BJ (cell line): ENCODE data around the gene RALGAPB. TPM values are rescaled to one million over a fixed set of nuclear protein-coding genes. Genes with fewer than 3 reads are reported as not detected.

Experiments used
- CTCF ChIA-PET: fragments of 350-600 bp; formaldehyde crosslinking; extraction: SDS; loops from one replicate; lab custom pipeline; 2021; ENCODE audit warnings: antibody characterized with exemption, inconsistent platforms; lab: Yijun Ruan, JAX
- POLR2A ChIA-PET: fragments of 300-600 bp; sonication (Branson Sonifier 250); formaldehyde crosslinking; extraction: SDS; loops from one replicate; lab custom pipeline; 2021; ENCODE audit warnings: antibody characterized with exemption; lab: Charles Lee
- DNase-seq: peaks from one replicate; pipeline ENCODE4 v3.0.0-alpha.2; 2011; ENCODE audit warnings: low read depth
- H3K27me3 ChIP-seq: 2 replicates; pipeline ENCODE4 v1.6.0; 2011; ENCODE audit warnings: low read length; ENCODE audit not compliant: control insufficient read depth, insufficient read depth
- H3K36me3 ChIP-seq: 2 replicates; pipeline ENCODE4 v1.5.1; 2011; ENCODE audit warnings: low read length; ENCODE audit not compliant: control insufficient read depth, insufficient read depth
- H3K4me3 ChIP-seq: 2 replicates; pipeline ENCODE4 v1.5.1; 2011; ENCODE audit warnings: low read depth, mild to moderate bottlenecking, control low read depth, low read length
- polyA plus RNA-seq: library from polyadenylated mRNA; depleted of rRNA; stranded (reverse); fragments of >200 nt; gene quantifications from 2 replicates; pipeline ENCODE4 v1.2.3, GENCODE V29; 2011
- TF ChIP-seq, protein P1 (sequence below): IDR thresholded peaks from 2 replicates; pipeline ENCODE4 v1.5.1; 2011; ENCODE audit warnings: low read depth, mild to moderate bottlenecking, control low read depth, inconsistent platforms, low read length, moderate library complexity; ENCODE audit not compliant: insufficient read depth

RALGAPB gene
- polyA plus RNA-seq, 1 experiment, result 14.8 TPM

DNA sequence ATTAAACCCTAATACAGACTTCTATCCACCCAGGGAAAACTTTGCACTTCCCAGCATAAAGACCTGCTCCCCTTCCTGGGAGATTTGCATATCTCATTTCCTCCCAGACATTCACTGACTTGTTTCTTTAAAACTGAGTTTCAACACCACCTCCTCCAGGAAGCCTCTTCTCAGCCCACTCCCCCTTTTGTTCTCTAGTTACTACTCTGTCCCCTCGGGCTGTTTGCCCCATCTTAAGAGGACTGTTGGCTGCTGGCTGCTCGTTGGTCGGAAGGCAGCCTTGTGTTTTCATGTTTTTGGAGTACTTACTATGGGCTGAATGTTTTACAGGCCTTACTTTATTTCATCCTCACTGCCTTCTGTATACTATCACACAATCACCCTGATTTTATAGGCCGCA lies 135.5 kb downstream of the RALGAPB start:
- TF ChIP-seq, protein P1, sequence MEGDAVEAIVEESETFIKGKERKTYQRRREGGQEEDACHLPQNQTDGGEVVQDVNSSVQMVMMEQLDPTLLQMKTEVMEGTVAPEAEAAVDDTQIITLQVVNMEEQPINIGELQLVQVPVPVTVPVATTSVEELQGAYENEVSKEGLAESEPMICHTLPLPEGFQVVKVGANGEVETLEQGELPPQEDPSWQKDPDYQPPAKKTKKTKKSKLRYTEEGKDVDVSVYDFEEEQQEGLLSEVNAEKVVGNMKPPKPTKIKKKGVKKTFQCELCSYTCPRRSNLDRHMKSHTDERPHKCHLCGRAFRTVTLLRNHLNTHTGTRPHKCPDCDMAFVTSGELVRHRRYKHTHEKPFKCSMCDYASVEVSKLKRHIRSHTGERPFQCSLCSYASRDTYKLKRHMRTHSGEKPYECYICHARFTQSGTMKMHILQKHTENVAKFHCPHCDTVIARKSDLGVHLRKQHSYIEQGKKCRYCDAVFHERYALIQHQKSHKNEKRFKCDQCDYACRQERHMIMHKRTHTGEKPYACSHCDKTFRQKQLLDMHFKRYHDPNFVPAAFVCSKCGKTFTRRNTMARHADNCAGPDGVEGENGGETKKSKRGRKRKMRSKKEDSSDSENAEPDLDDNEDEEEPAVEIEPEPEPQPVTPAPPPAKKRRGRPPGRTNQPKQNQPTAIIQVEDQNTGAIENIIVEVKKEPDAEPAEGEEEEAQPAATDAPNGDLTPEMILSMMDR, result no peak
- ChIA-PET CTCF (no interaction called here), POLR2A (no interaction called here)
- no peaks in the 10 kb centered on the region for H3K36me3 ChIP-seq
- H3K4me3 ChIP-seq, result no peak overlapping the region
- H3K27me3 ChIP-seq, result peaks cover 5% of the 10 kb centered on the region
- DNase-seq, result no peak

DNA sequence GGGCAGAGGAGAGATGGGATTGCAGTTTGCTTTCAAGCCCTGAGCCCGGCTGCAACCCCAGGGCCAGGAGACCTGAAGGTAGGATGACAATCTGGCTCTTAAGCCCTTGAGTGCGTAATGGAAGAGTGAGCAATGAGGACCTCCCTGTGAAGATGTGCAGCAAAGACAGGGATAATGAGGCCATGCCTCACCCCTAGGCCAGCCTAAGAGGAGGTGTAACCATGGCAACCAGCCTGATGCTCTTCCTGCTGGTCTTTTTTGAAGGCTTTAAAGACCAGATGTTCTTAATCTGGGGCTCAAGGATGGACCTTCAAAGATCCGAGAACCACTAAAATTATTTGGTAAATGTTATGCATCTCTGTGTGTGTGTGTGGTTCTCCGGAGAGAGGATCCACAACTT lies 137.2 kb downstream of the RALGAPB start:
- Histone ChIP-seq H3K36me3 (no peaks in the 10 kb centered on the region), H3K4me3 (no peak overlapping the region), H3K27me3 (peaks cover 6% of the 10 kb centered on the region)
- ChIA-PET CTCF (no interaction called here), POLR2A (no interaction called here)
- TF ChIP-seq, protein P1, result no peak
- DNase-seq, result no peak

DNA sequence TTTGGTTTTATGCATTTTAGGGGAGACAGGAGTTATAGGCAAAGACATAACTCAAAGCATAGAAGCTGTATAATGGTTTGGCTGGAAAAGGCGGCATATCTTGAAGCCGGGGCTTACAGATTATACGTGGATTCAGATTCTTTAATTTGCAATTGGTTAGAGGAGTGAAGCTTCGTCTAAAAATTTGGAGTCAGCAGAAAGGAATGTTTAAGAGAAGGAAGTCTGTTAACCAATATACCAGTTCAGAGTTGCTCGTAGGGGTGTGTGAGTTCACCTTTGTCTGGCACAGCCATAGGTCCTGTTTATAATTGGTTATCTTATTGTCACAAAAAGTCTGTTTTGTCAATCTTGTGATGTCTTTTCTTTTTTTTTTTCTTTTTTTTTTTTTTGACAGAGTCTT lies 137.9 kb downstream of the RALGAPB start:
- ChIA-PET POLR2A (no interaction called here), CTCF (no interaction called here)
- Histone ChIP-seq H3K27me3 (peaks cover 6% of the 10 kb centered on the region), H3K4me3 (no peak overlapping the region), H3K36me3 (no peaks in the 10 kb centered on the region)
- DNase-seq, result no peak
- TF ChIP-seq, protein P1, result no peak

DNA sequence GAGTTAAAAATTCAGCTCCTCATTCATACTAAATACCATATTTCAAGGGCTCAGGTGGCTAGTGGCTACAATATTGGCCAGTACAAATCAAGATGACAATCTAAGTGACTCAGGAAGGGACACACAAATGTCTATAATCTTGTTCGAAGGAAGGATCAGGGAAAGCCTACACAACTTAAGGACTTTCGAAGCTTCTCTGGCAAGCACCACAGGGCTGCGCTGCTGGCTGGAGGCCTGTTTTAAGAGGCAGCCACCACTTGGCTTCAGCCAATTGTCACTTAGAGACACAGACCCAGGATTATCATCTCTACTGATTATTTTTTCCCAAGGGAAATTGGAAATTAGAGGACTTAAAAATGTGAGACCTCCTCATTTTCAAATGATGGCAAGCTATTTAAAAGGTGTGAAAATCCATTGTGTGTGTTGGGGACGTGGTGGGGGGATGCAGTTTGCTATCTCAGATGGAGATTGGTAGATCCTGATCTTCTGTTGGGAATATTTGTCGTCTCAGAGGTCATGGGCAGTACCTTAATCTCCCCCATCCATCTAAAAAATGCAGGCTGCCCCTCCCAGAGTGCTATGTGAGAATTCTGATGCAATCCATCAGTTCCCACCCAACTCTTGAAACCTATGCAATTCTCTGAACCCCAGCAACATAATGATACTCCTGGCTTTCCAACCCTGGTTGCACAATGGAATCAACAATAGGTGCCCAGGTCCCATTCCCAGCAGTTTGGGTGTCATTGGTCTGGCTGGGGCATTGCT lies 140.3 kb downstream of the RALGAPB start:
- no peaks in the 10 kb centered on the region for H3K36me3 ChIP-seq
- H3K27me3 ChIP-seq, result peaks cover 4% of the 10 kb centered on the region
- no peak for DNase-seq
- ChIA-PET CTCF (interaction anchor here (0.7 to 1.6 kb wide), 2 partner anchors 9 kb away, joined by 3 to 4 read pairs; no protein-coding TSS in a partner anchor), POLR2A (no interaction called here)
- TF ChIP-seq, protein P1, result no peak
- no peak overlapping the region for H3K4me3 ChIP-seq

DNA sequence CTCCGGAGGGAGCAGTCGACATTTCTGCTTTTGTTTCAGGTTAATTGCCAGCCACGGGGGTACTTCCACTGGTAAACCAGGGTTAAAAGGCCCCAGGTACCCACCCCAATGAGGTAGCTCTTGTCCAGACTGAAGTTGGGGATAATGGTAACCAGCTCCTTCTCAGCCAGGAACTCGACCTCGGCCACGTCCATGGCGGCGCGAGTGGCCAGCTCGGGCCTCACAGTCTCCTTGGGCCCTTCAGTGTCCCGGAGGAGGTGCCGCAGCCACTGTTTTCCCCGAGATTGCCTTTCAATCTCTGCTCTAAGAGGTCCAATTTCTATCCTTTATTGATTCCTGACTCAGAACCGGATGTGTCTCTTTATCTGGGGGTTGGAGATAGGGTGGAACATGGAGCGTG lies 142.6 kb downstream of the RALGAPB start:
- ChIA-PET POLR2A (no interaction called here), CTCF (interaction anchor here (1.1 to 1.6 kb wide), 3 partner anchors 14 to 33 kb away, joined by 3 to 5 read pairs (median 4); no protein-coding TSS in a partner anchor)
- Histone ChIP-seq H3K4me3 (no peak overlapping the region), H3K36me3 (no peaks in the 10 kb centered on the region), H3K27me3 (peaks cover 14% of the 10 kb centered on the region)
- TF ChIP-seq, protein P1, result no peak
- DNase-seq, result no peak
